NOMO-1 (cell line): ENCODE data around the gene CDH23.
"Not testable (repeated sequence)": the region's sequence is repeated elsewhere in the genome, so short reads cannot be mapped to it uniquely, and the experiment has no call there.

Experiments used
- DNase-seq, 2 experiments: peaks; one replicate each; lab custom pipeline; 2025; ENCODE audit not compliant: unreplicated experiment in 2 of 2; lab: John Stamatoyannopoulos, UW

Gene CDH23

DNA sequence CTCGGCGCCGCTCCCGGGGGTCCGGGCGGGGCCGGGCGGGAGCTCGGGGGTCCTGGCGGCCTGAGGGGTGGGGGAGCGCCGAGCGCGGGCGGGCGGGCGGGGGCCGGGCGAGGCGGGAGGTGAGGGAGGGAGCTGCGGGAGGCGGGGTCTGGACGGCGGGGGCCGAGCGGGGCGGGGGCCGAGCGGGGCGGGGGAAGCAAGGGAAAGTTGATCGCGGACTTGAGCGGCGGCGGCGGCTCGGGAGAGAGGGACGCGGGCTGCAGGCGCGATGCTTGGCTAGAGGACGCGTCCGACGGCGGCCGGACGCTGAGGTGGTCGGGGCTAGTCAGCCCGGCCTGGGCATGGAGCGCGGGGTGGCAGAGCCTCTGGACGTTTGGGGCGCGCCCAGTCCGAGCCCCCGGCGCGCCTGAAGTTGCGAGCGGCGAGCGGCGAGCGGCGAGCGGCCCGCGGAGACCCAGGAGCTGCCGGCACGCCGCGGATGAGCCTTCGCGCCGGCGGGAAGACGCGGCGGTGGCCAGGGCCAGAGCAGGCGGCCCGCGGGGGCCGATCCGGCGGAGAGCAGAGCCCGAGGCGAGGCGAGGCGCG lies at the start of gene CDH23:
Gene CDH23 (plus strand): TSS at position 210 of the 585 bp plus-strand sequence. CDS start 42,912 bp downstream, outside the sequence.
- peak in 1 of 2 experiments; percentile 8 for DNase-seq

GRCh38 chr10:71347587-71348395 lies 48.9 kb upstream of the CDH23 start:
- DNase-seq = no peak

DNA sequence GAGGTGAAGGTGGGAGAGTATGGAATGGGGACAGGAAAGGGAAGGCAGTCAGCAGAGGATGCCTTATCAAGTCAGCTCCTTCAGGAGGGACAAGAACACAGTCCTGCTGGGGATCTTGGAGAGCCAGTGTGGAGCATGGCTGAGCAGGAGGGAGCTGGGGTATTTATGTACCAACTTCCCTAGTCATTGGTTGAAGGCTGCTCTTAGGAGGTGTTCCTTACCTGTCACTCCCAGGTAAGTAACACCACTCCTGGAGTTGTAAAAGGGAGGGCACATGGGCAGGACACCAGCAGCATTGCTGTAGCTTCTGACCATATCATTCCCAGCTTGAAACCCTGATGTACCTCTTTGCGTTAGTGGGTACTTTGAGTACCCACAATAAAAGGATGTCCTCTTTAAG lies 47.9 kb upstream of the CDH23 start:
- DNase-seq = no peak

GRCh38 chr10:71349406-71349805 lies 47.3 kb upstream of the CDH23 start:
- DNase-seq = no peak

DNA sequence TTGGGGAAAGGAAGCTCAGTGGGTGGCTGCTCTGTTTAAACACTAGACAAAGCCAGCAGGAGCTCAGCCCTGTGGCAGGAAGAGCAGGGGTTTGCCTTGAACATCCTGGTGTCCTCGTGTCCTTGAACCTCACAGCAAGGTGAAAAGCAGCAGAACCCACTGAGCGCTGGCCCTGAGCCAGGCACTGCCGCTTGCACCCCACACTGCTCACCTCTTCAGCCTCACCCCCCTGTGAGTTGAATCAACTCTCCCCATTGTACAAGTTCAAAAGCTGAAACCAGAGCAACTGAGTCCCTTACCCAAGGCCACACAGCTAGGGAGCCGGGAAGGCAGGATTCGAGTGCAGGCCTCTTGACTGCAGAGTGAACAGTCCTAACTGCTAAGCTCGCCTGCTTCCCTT lies 45.6 kb upstream of the CDH23 start:
- no peak for DNase-seq

GRCh38 chr10:71351628-71352319 lies 44.9 kb upstream of the CDH23 start:
- peak; percentile 23 to 34 for DNase-seq

DNA sequence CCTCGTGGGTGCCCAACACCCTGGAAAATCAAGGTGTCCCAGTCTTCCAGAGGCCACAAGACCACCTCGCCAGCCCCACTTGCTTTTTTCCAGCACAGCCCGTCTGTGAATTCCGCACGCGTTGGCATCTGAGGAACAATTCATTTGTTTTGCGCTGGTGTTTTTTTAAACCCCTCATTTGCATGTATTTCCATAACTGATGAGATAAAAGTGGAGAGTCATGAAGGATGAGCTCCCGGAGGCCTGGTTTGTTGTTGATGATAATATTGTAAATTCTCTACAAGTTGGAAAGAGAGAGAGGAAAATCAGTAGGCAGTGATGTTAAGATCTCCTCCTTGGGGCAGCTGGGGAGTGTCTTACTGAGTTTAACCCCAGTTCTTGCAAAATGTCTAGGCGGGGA lies 43.1 kb upstream of the CDH23 start:
- DNase-seq = no peak

DNA sequence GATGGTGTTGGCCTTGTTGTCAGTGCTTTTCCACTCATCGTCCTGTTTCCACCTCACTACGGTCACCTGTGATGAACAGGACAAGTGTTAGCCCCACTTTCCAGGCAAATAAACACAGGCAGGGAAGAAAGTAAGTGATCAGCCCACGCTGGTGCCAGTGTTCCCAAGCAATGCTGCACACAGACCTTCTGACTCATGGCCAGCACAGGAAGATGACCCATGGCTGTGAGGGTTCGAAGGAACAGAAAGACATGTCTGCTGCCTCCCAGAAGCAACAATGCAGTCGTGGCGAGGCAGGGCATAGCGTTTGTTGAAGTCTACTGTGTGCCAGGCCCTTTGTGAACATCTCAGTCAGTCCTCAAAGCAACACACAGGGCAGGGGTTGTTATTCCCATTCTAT lies 41.9 kb upstream of the CDH23 start:
- no peak for DNase-seq

DNA sequence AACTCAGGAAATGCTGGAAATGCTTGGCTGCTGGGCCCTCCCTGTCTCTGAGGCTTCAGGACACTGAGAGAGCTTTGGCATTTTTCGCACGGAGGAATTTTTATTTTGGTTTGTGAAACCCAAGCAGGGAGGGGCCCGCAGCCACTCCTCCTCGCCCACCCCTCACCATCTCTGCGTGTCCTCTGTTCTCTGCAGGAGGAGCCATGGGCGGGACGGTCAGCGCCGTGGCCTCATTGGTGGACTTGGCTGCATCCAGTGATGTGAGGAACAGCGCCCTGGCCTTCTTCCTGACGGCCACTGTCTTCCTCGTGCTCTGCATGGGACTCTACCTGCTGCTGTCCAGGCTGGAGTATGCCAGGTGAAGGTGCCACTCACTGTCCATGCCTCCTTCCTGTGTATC lies 40.8 kb upstream of the CDH23 start:
- no peak for DNase-seq

DNA sequence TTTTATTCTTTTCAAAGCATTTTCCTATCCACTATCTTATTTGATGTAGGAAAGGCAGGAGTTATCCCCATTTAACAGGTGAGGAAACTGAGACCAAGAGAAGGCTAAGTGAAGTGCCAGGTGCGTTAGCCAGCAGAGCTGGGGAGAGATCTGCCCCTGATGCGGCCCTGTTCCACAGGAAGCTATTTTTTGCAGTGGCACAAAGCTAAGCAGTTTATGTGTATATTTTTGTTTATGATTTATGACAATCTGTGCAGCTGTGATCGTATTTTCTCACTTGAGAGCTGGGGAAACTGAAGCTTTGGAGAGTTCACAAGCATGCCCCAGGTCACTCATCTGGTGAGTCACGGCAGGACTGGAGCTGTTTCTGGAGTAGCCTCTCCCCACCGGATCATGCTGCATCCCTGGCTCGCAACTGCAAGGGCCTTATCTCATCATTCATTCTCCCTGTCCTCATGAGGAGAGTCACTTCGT lies 38.9 kb upstream of the CDH23 start:
- DNase-seq = no peak

GRCh38 chr10:71358277-71358676 lies 38.4 kb upstream of the CDH23 start:
- DNase-seq = no peak

GRCh38 chr10:71358906-71359305 lies 37.8 kb upstream of the CDH23 start:
- DNase-seq = not testable (repeated sequence)

DNA sequence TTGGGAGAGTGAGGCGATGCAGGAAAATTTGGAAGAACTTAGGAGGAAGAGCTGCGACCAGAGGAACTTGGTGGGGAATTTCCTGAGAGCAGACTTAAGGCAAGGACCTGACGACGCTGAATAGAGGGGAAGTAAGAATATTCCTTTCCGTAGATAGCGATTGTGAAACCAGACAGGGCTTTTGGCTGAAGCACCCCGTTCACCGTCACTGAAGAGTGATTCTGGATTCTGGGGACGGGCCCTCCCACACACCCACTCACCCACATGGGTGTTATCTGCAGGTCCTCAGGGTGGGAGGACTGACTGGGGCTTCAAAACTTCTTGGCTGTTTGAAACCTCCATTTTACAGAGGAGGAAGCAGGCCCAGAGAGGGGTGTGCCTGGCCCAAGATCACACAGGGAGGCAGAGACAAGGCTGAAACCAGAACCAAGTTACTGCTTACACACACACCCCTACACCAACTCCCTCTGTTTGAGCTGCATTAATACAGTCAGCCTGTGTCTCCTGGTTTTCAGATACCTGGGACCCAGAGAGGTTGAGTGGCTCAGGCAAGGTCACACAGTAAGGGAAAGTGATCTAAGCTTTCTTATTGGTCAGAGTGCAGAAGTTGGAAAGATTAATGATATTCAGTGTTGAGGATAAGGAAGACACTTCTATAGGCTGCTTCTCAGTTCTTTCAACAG lies 37.2 kb upstream of the CDH23 start:
- peak; percentile 60 to 64 for DNase-seq

DNA sequence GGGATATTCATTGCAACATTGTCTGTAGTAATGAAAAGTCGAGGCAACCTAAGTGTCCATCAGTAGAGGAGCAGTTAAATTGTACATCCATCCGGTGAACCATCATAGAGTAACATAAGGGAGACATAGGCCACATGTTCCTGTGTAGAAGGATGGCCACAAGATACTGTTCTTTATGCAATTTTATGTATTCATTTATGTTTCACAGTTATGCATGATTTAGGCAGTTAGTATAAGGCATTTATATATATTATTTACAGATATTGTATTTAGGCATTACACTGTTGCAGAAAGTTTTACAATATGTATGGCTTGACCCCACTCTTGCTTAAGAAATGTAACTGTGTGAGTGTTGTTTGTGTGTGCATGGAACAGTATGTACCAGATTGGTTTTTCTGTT lies 36.0 kb upstream of the CDH23 start:
- no peak for DNase-seq

DNA sequence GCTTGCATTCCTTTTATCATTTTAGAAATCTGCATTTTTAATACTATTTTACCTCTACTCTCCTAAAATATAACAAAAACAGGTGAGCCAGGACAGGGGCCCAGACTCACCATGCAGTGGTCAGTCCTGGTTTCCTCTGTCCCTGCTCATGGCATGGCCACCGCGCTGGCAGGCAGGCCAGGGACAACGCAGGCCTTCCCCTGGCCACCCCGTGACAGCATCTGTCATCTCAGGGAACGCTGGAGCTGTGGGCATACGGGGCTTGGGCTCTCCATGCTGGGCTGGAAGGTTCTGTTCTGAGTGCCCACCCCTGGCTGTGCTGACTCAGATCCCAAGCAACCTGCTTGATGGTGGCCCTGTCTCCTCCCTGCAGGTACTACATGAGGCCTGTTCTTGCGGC lies 35.1 kb upstream of the CDH23 start:
- no peak for DNase-seq

GRCh38 chr10:71362141-71362540 lies 34.6 kb upstream of the CDH23 start:
- no peak for DNase-seq

DNA sequence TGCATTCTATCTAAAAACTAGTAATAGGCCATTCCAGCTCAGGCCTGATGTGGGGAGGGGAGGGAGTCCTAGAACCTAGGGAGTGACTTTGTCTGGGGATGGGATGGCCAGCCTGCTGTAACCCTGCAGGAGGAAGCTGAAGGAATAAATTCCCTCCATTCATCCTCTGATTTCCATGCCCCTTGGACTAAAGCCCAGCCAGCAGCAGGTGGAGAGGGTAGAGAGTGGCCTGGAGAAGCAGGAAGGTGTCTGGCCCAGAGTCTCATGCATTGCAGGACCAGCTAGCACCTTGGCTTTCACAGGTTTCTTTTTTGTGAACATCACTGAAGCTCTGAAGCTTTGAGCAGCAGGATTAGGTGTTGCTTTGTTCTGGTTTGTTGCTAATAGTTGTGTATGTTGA lies 32.8 kb upstream of the CDH23 start:
- DNase-seq = no peak

DNA sequence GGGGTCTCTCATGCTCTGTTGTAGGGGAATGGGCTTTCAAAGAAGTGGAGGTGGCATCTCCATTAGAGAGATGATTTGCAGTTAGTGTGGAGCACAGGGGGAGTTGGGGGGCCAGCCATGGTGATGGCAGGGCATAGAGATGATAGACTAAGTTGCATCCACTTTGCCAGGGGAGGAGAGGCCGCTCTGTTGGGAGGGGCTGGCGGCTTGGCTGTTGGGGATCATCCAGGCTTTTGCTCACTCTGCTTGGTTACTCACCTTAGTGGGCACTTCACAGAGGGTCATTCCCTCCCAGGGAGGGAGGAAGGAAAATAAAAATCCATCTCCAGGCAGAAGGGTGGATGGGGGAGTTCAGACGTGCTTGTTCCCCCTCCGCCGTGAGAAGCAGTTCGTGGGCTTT lies 31.4 kb upstream of the CDH23 start:
- no peak for DNase-seq

GRCh38 chr10:71366690-71367089 lies 30.0 kb upstream of the CDH23 start:
- no peak for DNase-seq

- peak in 1 of 2 experiments; percentile 37 for DNase-seq
These were observed 29.4 kb upstream of the CDH23 start for GRCh38 chr10:71367271-71367670.

GRCh38 chr10:71368176-71368575 lies 28.5 kb upstream of the CDH23 start:
- no peak for DNase-seq
